IPS-15b (cell line): ENCODE measurements around the gene BABAM2.

Experiments used
- H3K27me3 ChIP-seq: one replicate; pipeline ENCODE4 v1.6.1; 2013; ENCODE audit warnings: low read length; ENCODE audit not compliant: control insufficient read depth, insufficient read depth
- H3K36me3 ChIP-seq: one replicate; pipeline ENCODE4 v1.6.1; 2013; ENCODE audit warnings: low read length; ENCODE audit not compliant: control insufficient read depth, insufficient read depth
- H3K4me1 ChIP-seq: one replicate; pipeline ENCODE4 v1.6.1; 2013; ENCODE audit warnings: mild to moderate bottlenecking, low read length; ENCODE audit not compliant: control insufficient read depth, insufficient read depth
- H3K4me3 ChIP-seq: one replicate; pipeline ENCODE4 v1.5.1; 2013; ENCODE audit warnings: low read depth, low read length
- H3K9ac ChIP-seq: one replicate; pipeline ENCODE4 v1.6.1; 2013; ENCODE audit warnings: low read depth, mild to moderate bottlenecking, low read length
- H3K9me3 ChIP-seq: one replicate; pipeline ENCODE4 v1.6.1; 2013; ENCODE audit warnings: mild to moderate bottlenecking, low read length; ENCODE audit not compliant: control insufficient read depth, insufficient read depth

Gene BABAM2

DNA sequence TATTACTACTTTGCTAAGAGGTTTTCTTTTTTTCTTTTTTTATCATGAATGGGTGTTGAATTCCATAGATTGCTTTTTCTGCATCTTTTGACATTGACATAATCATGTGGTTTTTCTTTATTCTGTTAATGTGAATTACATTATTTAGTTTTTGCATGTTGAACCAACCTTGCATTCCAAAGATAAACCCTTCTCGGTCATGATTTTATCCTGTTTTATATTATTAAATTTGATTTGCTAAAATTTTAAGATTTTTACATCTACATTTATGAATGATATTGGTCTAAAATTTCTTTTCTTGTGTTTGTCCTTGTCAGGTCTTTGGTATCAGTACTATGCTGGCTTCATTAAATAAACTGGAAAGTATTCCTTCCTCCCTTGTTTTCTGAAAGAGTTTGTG is 414.7 kb downstream of the BABAM2 start:
- no peak overlapping the region for H3K9ac ChIP-seq
- H3K36me3 ChIP-seq, result peaks cover 3% of the 10 kb centered on the region
- no peaks in the 10 kb centered on the region for H3K4me1 ChIP-seq
- no peaks in the 10 kb centered on the region for H3K27me3 ChIP-seq
- H3K9me3 ChIP-seq, result no peaks in the 10 kb centered on the region
- H3K4me3 ChIP-seq, result no peak overlapping the region

DNA sequence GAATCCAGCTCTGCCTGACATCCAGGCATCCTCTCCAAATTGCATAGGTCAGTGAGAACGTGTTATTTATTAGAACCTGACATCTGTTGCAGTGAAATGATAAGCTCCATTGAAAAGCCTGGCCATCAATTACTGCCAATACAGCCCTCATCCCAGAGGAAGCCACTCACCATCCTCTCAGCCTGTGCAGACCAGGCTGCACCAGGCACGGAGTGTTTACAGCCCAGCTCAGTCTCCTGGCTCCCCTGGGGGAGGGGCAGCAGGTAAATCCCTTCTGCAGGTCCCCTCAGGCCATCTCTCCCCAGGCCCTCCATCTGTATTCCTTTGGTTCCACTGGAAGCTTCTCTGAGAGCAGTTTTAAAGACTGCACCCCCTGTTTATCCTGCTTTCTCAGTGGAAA is 419.6 kb downstream of the BABAM2 start:
- Histone ChIP-seq H3K36me3 (peaks cover 3% of the 10 kb centered on the region), H3K9ac (no peak overlapping the region), H3K27me3 (no peaks in the 10 kb centered on the region), H3K4me3 (no peak overlapping the region), H3K4me1 (no peaks in the 10 kb centered on the region), H3K9me3 (no peaks in the 10 kb centered on the region)

DNA sequence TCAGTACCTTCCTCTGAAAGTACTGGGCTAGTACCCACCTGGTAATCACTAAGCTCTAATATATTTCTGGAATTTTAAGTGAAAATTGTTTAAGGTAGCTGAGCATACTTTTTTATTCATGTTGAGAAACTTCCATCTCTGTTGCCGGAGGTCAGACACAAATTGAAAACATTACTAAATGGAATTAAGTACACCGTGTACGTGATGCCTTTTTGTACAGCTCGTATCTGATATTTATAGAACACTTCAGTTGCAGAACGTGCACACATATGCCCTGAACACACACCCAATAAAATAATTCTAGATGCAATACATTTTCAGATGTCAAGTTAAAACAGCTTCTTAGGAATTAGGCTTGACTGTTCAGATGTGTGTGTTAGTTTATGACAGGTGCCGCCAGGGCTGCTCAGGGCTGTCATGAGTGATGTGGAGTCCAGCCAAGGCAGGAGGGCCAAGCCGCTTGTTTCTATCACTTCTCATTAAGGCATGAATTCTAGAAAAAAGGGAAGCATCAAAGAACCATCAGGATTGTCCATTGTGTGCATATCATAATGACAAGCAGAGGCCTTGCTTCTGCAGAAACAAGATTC is 421.2 kb downstream of the BABAM2 start:
- Histone ChIP-seq H3K4me3 (no peak overlapping the region), H3K27me3 (no peaks in the 10 kb centered on the region), H3K4me1 (no peaks in the 10 kb centered on the region), H3K9me3 (no peaks in the 10 kb centered on the region), H3K9ac (no peak overlapping the region), H3K36me3 (peaks cover 3% of the 10 kb centered on the region)

DNA sequence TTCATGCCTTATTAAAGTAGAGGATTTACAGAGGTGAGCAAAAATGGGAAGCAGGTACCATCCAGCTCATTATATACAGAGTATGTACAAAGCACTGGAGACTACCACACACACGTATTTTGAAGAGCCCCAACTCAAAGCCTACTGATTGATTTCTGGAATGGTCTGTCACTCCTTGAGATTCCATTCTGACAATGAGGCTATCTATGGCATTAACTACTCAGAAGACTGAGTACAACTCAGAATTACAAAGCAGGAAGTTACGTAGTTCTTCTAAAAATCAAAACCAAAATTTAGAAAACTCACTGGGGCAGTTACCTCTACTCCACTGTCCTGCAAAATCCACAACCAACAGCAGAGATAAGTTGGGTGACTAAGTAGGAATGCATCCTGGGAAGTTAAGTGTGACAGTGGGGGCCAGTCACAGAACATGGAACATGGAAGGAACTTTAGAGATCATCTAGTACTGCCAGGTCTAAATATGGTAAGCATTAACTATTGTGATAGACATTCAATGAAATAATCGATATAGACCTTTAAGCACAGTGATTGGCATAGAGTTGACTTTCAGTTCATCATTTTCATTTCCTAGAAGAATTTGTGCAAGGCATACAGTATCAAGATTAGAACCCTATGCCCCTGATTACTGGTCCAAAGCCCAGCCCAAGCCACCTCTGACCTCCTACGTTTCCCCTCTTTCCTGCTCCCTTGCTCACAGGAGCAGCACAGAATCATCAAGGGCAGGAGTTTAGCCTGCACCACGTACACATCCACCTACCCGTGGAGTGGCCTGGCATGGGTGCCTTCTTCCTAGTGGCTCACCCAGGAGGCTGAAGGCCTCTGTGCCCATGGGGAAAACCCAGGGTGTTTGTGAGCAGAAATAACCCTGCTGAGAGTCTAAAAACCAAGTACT is 422.0 kb downstream of the BABAM2 start:
- no peaks in the 10 kb centered on the region for H3K4me1 ChIP-seq
- no peaks in the 10 kb centered on the region for H3K27me3 ChIP-seq
- peaks cover 3% of the 10 kb centered on the region for H3K36me3 ChIP-seq
- H3K4me3 ChIP-seq, result no peak overlapping the region
- H3K9ac ChIP-seq, result no peak overlapping the region
- no peaks in the 10 kb centered on the region for H3K9me3 ChIP-seq

DNA sequence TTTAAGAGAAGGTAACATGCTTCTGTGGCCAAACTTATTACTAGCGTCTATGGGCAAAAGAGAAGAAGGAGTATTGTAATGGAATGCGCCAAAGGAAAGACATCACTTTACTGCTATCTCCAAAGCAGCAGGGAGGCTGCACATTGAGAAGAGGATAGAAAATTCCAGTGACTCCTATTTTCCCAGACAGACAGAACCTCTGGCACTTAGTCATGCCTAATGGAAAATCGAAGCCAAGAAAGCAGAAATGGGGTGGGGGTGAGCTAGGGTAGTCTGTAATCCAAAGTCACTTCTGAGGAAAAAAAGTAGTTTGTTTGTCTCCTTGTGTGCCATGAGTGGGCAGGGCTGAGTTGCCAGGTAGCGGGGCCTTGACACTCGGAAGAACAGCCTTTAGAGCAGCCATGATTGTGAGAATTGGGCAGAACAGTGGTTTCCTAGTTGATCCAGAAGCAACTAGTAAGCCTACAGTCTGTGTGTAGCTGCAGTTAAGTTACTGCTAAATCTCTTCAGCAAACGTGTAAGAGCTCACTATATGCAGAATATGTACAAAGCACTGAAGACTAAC is 422.8 kb downstream of the BABAM2 start:
- Histone ChIP-seq H3K4me3 (no peak overlapping the region), H3K4me1 (peaks cover 1% of the 10 kb centered on the region), H3K27me3 (no peaks in the 10 kb centered on the region), H3K9ac (no peak overlapping the region), H3K36me3 (peaks cover 3% of the 10 kb centered on the region), H3K9me3 (no peaks in the 10 kb centered on the region)

DNA sequence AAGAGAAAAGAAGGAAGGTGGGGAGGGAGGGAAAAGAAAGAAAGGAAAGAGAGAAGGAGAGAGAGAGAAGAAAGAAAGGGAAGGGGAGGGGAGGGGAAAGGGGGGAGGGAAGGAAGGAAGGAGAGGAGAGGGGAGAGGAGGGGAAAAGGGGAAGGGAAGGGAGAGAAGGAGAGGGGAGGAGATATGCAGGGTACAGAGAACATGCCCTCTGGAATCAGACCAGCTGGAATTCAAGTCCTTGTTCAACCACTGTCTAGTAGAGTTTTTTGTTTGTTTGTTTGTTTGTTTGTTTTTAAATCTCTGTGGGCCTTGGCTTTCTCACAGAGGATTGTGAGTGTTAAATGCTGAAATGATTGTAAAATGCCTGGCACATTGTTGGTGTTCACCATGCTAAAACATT is 424.4 kb downstream of the BABAM2 start:
- no peak overlapping the region for H3K4me3 ChIP-seq
- no peak overlapping the region for H3K9ac ChIP-seq
- H3K9me3 ChIP-seq, result no peaks in the 10 kb centered on the region
- no peaks in the 10 kb centered on the region for H3K36me3 ChIP-seq
- H3K4me1 ChIP-seq, result peaks cover 7% of the 10 kb centered on the region
- no peaks in the 10 kb centered on the region for H3K27me3 ChIP-seq

DNA sequence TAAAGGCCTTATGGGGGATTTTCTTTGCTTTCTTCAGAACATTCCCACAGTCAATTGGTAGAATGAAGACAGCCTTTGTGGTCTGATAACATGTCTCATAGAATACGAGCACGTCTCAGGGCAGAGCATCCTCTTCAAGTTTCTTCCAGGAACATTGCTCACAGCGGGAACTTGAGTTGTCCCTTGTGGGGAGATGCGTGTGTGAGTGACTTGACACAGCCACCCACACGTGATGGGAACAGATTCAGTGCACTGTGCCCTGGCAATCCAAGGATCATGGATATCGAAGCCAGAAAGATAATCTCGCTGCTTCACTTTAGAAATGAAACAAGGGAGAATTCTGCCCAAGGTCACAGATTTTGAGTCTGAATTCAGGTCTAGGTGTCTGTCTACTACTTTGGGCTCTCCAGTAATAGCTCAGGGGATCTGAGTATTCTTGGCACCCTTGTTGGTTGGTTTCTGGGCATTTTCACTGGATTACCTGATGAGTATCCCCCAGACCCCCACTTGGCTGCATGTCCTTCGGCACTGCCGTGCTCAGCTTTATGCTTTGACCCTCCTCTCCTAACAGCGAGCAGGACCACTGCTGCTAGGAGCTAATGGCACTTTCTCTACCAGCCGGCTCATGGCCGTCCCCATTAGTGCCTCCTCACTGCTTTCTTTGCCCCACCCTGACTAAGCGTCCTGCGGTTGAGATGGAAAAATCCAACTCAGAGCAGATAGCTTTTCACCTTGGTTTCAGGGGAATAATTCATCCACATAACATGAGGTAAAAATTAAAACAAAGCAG is 426.2 kb downstream of the BABAM2 start:
- H3K4me3 ChIP-seq, result no peak overlapping the region
- H3K4me1 ChIP-seq, result peaks cover 7% of the 10 kb centered on the region
- no peak overlapping the region for H3K9ac ChIP-seq
- H3K36me3 ChIP-seq, result no peaks in the 10 kb centered on the region
- no peaks in the 10 kb centered on the region for H3K9me3 ChIP-seq
- H3K27me3 ChIP-seq, result no peaks in the 10 kb centered on the region

DNA sequence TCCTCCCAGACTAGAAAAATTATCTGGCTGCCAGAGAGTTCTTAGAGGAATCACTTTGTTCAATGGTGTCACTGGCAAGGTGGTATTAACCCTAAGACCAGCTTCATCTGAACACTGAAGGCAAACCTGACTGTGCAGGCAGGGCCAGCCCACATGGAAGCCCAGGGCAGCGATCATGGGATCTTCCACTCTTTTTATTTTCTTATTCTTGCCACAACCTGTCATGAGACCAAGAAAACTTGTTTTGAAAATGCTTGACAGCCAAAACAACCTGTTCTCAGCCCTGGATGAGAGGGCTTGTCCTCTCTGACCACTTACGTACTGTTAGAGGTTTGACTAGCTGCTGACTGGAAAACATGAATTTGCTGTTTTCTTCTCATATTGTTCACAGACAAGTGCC is 426.9 kb downstream of the BABAM2 start:
- Histone ChIP-seq H3K9me3 (no peaks in the 10 kb centered on the region), H3K27me3 (no peaks in the 10 kb centered on the region), H3K36me3 (no peaks in the 10 kb centered on the region), H3K4me3 (no peak overlapping the region), H3K9ac (no peak overlapping the region), H3K4me1 (peaks cover 7% of the 10 kb centered on the region)

DNA sequence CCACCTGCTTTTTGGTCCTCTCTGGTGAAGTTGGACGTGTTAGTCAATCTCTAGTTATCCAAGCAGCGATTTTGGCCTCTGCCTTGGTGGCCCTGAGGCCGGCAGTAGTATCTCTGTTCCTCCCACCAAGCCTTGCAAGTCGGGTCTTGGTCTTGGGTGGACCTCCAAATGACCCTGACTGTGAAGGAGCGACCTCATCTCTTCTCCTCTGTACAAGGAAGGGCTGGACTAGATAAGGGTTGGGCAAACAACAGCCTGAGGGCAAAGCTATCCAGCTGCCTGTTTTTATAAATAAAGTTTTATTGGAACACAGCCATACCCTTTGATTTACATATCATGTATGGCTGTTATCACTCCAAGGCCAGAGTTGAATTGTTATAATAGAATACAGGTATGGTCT is 427.5 kb downstream of the BABAM2 start:
- Histone ChIP-seq H3K27me3 (no peaks in the 10 kb centered on the region), H3K36me3 (no peaks in the 10 kb centered on the region), H3K4me1 (peaks cover 7% of the 10 kb centered on the region), H3K4me3 (no peak overlapping the region), H3K9ac (no peak overlapping the region), H3K9me3 (no peaks in the 10 kb centered on the region)

DNA sequence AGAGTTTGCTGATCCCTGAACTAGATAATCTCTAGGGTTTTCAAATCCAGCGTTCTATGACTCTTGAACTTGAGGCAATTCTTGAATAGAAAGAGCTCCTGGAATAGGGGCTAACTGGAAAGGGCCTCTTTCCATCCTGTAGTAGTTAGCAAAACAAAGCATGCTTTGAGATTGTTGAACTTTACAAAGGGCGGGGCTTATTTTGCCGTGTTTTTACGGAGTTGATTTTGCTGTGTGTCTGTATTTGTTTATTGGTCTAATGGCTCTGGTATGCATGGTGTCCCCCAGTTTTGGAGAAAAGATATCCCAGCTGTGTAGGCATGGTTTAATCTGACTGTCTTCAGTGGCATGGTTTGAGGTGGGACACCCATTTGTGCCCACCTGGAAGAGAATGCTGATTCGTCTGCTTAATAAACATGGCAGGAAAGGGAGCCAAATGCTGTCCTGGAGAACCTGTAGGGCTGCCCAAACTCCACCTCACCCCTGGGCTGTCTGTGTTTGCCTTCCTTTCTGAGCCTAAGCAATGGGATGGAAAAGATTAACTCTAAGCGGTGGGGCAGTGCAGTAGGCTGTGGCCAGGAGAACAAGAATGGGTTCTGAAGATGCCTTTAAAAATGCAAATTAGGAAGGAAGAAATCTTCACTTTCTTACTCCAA is 428.1 kb downstream of the BABAM2 start:
- H3K4me1 ChIP-seq, result peaks cover 7% of the 10 kb centered on the region
- no peaks in the 10 kb centered on the region for H3K27me3 ChIP-seq
- no peaks in the 10 kb centered on the region for H3K9me3 ChIP-seq
- H3K9ac ChIP-seq, result no peak overlapping the region
- H3K36me3 ChIP-seq, result no peaks in the 10 kb centered on the region
- H3K4me3 ChIP-seq, result no peak overlapping the region
